HG03442 (cell line): ENCODE data around the gene FREY1.

ENCODE experiments used
- ATAC-seq: cut with Tn5 transposase; IDR thresholded peaks from one replicate; pipeline ENCODE4 v1.9.1; 2021; ENCODE audit warnings: mild to moderate bottlenecking, moderate library complexity; ENCODE audit not compliant: unreplicated experiment

The FREY1 gene

GRCh38 chr11:45897556-45897955 lies 9.5 kb downstream of the FREY1 start:
- no peak for ATAC-seq

DNA sequence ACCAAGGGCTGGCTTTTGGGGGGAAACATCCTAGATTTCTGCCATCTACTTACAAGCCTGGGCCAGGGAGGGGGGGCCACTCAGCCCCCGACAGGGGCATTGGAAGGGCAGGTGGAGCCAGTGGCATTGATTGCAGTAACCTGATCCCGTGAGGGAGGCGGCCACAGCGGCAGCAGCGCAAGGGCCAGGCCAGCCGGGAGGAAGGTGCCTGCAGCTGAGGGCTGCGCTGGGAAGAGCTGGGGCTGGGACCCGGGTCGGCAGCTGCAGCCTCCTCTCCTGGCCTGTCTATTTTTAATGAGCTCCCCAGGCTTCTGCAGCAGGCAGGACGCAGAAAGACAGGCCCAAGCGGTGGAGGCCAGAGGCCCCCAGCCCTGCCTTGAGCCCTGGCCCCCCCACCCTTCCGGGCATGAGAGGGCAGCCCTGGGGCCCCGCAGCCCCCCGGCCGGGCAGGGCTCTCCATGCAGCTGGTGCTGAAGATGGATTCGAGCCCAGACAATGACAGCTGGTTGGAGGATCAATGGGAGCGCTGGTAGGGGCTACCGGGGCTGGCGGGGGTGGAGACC lies 10.6 kb downstream of the FREY1 start:
- no peak for ATAC-seq

DNA sequence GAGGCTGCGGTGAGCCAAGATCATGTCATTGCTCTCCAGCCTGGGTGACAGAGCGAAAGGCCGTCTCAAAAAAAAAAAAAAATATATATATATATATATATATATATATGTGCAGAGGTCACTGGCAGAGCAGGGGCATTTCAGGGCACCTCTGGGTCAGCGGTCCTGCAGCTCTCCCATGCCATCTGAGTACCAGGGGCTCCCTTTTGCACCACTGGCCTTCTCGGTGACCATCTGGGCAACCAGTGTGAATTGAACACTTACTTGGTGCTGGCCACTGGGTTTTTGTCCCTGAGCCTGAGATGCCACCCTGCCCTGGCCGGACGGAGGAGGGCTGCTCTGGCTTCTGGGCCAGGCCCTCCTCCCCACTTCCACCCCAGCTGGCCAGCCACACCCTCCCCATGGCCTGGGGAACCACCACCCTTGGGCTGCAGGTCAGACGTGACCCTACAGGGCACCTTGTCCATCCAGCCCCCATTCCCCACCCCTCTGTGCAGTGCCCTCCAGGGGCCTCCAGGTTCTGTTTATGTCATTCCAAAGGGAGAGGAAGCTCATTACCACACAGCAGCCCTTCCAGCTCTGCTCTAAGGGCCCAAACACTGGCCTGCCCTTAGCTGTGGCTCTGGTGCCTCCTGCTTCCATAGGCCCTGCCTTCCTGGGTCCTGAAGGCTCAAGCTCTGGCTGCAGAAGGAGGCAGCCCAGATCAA lies 11.4 kb downstream of the FREY1 start:
- no peak for ATAC-seq

DNA sequence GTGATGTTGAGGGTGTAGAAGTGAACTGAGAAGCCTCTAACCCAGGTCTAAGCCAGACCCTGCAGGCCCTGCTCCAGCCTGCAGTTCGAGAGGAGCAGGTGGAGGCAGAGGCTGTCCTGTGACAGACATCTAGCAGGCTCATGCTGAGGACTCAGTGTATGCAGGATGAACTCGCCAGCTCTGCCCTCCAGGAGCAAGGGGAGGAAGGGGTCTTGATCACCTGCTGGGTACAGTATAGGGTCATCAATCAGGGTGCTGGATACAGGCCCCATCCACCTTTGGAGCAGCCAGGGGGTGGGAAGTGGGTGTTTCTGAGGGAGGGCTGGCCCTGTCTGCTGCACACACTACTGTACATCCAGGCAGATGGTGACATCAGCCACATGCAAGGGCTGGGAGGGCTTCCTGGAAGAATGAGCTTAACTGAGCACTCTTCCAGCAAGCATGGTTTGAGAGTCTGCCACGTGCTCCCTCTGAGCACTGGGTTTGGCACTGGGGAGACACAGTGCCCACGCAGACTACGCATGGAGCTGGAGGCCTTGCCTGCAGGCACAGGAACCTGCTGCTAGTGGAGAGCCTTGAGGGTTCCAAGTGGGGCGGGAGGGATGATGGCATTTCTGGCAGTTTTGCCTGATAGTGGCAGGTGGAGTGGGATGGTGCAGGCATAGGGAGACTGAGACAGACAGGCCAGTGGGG lies 12.4 kb downstream of the FREY1 start:
- no peak for ATAC-seq

DNA sequence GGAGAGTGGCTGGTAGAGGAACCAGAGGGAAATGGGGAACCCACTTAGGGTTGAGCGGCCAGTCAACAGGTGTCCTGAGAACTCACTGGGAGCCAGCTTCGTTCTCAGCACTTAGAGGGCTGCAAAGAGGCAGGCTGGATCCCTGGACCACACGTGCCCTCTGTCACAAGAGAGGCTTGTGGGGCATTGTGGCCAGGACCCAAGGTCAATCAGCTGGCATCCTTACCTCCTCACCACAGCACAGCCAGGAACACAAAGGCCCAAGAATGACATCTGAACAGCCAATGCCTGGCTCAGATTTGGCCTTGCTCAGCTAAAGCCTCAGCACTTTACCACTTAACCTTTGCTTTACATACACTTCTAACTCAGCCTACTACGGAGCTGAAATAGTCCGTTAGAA lies 14.2 kb downstream of the FREY1 start:
- no peak for ATAC-seq

DNA sequence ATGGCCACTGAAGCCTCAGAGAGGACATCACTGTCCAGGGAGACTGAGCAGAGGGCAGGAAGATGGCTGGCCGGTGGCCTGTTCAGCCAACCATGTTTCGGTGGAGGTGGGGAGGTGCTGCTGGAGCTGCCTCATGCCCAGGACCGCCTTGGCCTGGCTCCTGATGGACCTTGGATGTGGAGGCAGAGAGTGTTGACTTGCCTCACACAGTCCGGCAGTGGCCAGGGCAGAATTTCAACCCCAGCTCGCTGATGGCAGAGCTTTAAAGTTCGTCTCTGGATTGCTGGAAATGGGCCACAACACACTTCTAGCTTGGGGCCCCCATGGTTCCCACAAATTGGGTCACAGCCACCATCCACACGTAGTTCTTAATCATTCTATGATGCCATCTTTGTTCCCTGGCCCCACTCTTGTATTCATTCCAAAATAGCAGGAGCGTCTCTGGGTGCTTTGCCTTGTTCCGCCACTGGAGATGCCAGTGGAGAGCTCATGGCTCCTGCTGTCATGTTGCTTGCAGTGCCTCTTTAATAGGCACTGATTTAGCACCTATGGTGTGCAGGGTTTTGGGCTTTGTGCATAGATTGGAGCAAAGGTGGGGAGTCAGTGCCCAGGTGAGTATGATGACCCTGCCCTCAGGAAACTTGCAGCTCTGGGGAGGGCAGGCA lies 16.1 kb downstream of the FREY1 start:
- no peak for ATAC-seq

DNA sequence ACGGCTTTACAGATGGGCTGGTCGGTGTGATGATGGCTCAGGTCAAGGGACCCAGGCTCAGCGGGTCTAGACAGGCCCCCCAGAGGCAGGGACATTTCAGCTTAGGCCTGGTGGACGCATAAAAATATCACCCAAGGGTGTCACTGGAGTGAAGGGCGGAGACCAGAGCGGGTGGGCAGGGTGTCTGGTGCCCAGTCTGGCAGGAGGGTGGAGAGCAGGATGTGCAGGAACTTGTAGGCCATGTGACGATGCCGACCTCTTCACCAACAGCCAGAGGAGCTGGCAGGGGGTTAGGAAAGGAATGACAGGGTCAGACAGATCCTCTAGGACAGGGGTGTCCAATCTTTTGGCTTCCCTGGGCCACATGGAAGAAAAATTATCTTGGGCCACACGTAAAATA lies 17.1 kb downstream of the FREY1 start:
- ATAC-seq, result no peak

DNA sequence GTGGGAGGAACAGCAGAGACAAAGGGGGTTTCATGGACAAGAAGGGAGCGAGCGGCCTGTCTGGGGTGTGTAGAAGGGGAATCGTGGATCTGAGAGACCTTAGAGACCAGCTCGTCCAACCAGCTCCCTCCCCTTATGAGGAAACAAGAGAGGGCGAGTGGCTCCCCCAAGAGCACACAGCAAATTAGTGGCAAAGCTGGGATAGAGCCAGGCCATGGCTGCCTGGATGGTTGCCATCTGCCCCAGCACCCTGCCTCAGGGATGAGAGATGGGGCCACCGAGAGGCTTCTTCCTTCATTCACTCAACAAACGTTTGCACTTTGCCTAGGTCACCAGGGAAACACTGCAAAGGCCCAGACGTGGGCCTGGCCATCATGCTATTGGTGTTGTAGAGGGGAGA lies 17.5 kb downstream of the FREY1 start:
- ATAC-seq, result no peak

DNA sequence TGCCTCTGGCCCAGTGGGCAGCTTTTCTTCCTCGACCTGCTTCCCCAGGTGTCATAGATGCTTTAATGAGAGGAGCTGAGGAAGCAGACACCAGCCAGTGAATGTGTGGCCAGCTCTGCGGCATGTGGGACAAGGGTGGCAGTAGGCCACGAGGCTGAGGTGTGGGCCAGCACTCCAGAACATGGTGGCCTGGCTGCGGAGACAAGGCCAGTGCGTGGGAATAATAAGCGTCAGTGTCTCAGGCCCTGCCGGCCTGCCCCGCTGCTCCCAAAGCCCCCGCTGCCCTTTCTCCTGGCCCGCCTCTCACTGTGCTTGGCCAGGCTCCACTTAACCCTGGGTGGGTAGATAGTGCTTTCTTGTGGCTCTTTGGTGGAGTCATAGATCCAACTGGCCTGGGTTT lies 19.5 kb downstream of the FREY1 start:
- ATAC-seq, result no peak

DNA sequence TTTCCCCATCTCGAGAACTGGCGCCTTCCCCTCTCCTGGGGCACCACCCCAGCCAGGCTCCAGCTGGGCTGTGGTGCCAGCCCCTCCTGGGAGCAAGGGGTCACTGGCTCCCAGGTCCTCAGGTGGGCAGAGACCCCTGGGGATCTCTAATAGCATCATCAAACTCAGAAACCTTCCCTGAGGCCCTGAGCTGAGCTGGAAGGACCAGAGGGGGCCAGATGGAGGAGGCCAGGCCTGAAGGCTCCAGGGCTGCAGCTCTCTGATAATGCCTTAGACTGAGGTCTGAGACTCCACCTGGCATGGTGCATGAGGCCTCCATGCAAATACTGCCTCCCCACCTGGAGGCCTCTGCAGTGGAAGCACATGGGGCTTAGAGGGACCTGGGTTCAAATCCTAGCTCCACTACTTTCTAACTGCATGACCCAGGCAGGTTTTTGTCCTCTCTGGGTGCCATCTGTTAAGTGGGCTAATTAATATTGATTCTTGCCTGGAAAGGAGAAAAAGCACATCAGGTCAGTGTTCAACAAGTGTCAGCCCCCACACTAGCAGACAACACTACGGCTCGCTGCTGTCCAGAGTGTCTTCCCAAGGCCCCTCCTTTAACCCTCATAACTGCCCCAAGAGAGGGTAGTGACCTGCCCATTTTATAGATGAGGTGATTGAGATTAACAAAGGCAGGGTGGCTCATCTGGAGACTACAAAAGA lies 20.1 kb downstream of the FREY1 start:
- no peak for ATAC-seq

- ATAC-seq, result no peak
Measured at GRCh38 chr11:45885921-45886721, 20.9 kb downstream of the FREY1 start.

DNA sequence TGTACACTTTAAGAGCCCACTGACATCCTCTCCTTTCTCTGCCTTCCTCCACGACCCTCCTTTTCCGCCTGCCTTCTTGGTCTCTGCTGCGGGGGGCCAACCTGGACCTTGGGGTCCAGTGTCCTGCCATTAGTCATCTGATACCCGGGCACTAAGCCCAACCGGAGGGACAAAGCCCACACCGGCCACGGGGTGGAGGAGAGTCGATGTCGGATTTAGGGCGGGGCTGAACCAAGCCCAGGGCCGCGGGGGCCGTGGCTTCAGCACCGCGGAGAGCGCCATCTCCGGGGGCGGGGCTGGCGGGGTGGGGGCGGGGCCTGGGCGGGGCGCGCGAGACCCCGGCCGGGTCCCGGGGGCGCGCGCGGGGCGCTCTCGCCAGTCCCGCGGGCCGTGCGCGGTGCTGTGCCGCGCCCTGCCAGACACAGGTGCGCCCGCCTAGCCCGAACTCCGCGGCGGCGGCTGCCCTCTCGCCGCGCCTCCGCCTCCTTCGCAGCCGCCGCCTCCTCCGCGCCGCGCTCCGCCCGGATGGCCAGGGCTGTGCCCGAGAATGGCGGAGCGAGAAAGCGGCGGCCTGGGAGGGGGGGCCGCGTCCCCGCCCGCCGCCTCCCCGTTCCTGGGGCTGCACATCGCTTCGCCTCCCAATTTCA lies 21.7 kb downstream of the FREY1 start, which contains the start of gene MAPK8IP1:
TSS of gene MAPK8IP1 (plus strand) at position 378 of the 647 bp plus-strand sequence. CDS start at position 548, 170 bp downstream.
- ATAC-seq, result peak; percentile 53

- no peak for ATAC-seq
Measured at GRCh38 chr11:45884596-45885185, 22.4 kb downstream of the FREY1 start.

GRCh38 chr11:45881708-45882368 lies 25.2 kb downstream of the FREY1 start:
- no peak for ATAC-seq

- no peak for ATAC-seq
Measured at GRCh38 chr11:45880772-45881570, 26.1 kb downstream of the FREY1 start.

DNA sequence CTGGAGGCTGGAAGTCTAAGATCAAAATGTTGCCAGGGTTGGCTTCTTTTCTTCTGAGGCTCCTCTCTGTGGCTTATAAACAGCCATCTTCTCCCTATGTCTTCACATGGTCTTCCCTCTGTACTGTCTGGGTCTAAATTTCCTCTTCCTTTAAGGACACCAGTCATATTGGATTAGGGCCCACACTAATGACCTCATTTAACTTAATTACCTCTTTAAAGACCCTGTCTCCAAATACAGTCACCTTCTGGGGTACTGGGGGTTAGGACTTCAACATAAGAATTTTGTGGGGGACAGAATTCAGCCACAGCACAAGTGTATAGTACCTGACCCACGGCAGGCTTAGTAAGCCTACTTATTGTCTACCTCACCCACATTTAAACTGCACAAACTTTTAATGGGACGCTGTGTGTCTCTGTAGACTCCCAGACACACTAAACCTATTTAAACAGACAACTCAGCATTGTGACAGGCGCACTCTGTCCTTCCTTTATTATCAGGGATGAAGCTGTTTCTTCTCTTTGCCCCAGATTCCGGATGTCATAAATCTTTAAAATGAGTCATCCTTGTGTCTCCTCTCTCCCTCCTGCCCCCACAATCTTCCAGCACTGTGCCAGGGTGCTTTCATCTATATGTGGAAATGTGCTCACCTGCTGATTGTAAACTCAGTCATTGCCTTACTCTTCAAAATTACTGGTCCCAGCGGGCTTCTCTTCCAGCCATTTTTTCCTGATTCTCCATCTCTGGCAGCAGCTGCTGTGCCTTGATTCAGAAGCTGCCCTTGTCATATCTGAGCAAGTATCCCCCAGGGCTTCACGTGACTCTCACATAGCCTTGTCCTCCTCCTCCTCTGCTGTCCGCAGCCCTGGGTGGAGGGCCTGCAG lies 27.0 kb downstream of the FREY1 start:
- no peak for ATAC-seq

- ATAC-seq, result no peak
Measured at GRCh38 chr11:45877845-45878244, 29.2 kb downstream of the FREY1 start.
